HUDEP-2 (cell line): Measurements from ENCODE around the gene ERLIN1.

ENCODE experiments used
- DNase-seq, 76 experiments: peaks; one replicate each; lab custom pipeline; 2025; ENCODE audit not compliant: unreplicated experiment in 76 of 76; lab: John Stamatoyannopoulos, UW

ERLIN1 gene

GRCh38 chr10:100101192-100102076 is 84.4 kb downstream of the ERLIN1 start:
- no peak for DNase-seq

GRCh38 chr10:100100651-100101184 is 85.1 kb downstream of the ERLIN1 start:
- DNase-seq = peak in 2 of 76 experiments; percentile 5 to 6
